Stimulated activated effector memory CD8-positive, alpha-beta T cell treated with anti-CD3 and anti-CD28 coated beads, Interleukin-12 subunit alpha, Interleukin-12 subunit beta, amount 100 ng/mL, for 72 hours (primary cell): ENCODE data around the gene COG6.
A peak's percentile ranks its signal among the peaks of the same experiment; 100 is the strongest.

Source experiments
- ATAC-seq: fragments of 150-1000 bp; cut with Tn5 transposase; 2 replicates; pipeline ENCODE4 v1.10.0; 2021
- DNase-seq, 2 donors: peaks; one replicate each; pipeline ENCODE4 v3.0.0; 2021 to 2022; ENCODE audit warnings: low spot score in 2 of 2
- H3K27ac Mint-ChIP-seq: one replicate; pipeline ENCODE4 v1.8.0; 2022; ENCODE audit warnings: mild to moderate bottlenecking, mixed read lengths
- H3K36me3 Mint-ChIP-seq: one replicate; pipeline ENCODE4 v1.8.0; 2022; ENCODE audit warnings: mild to moderate bottlenecking, mixed read lengths
- H3K4me1 Mint-ChIP-seq: one replicate; pipeline ENCODE4 v1.8.0; 2022; ENCODE audit warnings: mixed read lengths
- H3K4me3 Mint-ChIP-seq: one replicate; pipeline ENCODE4 v1.8.0; 2022; ENCODE audit warnings: mild to moderate bottlenecking, mixed read lengths
- H3K9me3 Mint-ChIP-seq: one replicate; pipeline ENCODE4 v1.8.0; 2022; ENCODE audit warnings: mixed read lengths

The COG6 gene

GRCh38 chr13:39663508-39663907, 8.0 kb downstream of the COG6 start:
- no peak for DNase-seq
- H3K4me3 Mint-ChIP-seq: no peak overlapping the region
- no peaks in the 10 kb centered on the region for H3K9me3 Mint-ChIP-seq
- ATAC-seq: no peak
- H3K36me3 Mint-ChIP-seq: peaks cover 50% of the 10 kb centered on the region
- no peak overlapping the region for H3K27ac Mint-ChIP-seq
- H3K4me1 Mint-ChIP-seq: peaks cover 3% of the 10 kb centered on the region

- peaks cover 50% of the 10 kb centered on the region for H3K36me3 Mint-ChIP-seq
- no peak overlapping the region for H3K27ac Mint-ChIP-seq
- ATAC-seq (no peak), DNase-seq (no peak)
- H3K4me3 Mint-ChIP-seq: no peak overlapping the region
- no peaks in the 10 kb centered on the region for H3K9me3 Mint-ChIP-seq
- H3K4me1 Mint-ChIP-seq: no peaks in the 10 kb centered on the region
Measured at GRCh38 chr13:39663958-39664357, 8.5 kb downstream of the COG6 start.

GRCh38 chr13:39665763-39666162, 10.3 kb downstream of the COG6 start:
- Mint-ChIP-seq H3K36me3 (peaks cover 41% of the 10 kb centered on the region), H3K4me1 (no peaks in the 10 kb centered on the region), H3K4me3 (no peak overlapping the region), H3K27ac (no peak overlapping the region), H3K9me3 (no peaks in the 10 kb centered on the region)
- ATAC-seq: no peak
- no peak for DNase-seq

GRCh38 chr13:39670445-39670844, 15.0 kb downstream of the COG6 start:
- DNase-seq (no peak), ATAC-seq (no peak)
- Mint-ChIP-seq H3K9me3 (no peaks in the 10 kb centered on the region), H3K27ac (no peak overlapping the region), H3K4me1 (no peaks in the 10 kb centered on the region), H3K36me3 (peaks cover 20% of the 10 kb centered on the region), H3K4me3 (no peak overlapping the region)

DNA sequence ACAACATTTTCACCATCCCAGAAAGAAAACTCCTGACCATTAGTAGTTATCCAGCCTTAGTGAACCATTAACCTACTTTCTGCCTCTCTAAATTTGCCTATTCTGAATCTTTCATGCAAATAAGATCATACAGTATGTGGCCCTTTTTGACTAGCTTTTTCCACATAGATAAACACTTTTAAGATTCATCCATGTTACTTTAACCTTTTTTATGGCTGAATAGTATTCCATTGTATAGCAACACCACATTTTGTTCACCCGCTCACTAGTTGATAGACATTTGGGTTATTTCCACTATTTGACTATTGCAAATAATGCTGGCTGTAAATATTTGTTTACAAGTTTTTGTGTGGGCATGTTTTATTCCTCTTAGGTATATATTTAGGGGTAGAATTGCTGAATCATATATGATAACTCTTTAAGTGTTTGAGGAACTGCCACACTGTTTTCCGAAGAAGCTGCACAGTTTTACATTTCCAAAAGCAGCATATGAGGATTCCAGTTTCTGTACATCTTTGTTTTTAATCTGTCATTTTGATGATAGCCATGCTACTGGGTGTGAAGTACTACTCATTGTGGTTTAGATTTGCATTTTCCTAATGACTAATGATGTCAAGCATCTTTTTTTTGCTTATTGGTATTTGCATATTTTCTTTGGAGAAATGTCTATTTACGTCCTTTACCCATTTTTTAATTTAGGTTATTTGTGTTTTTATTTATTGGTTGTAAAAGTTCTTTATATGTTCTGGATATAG, 17.1 kb downstream of the COG6 start:
- H3K36me3 Mint-ChIP-seq: peaks cover 20% of the 10 kb centered on the region
- ATAC-seq: peak; percentile 56
- no peak overlapping the region for H3K4me3 Mint-ChIP-seq
- H3K9me3 Mint-ChIP-seq: no peaks in the 10 kb centered on the region
- H3K4me1 Mint-ChIP-seq: no peaks in the 10 kb centered on the region
- no peak for DNase-seq
- no peak overlapping the region for H3K27ac Mint-ChIP-seq

DNA sequence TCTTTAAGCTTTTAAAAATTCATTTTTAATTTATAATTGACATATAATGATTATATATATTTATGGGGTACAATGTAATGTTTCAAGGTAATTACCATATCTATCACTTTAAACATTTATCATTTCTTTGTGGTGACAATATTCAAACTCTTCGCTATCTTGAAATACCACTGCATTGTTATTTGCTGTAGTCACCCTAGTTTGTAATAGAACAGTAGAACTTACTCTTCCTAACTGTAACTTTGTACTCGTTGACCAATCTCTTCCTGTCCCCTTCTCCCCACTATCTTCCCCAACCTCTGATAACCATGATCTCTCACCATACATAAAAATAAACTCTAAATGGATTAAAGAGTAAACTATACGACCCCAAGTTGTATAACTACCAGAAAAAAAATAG, 20.4 kb downstream of the COG6 start:
- no peaks in the 10 kb centered on the region for H3K9me3 Mint-ChIP-seq
- no peak for DNase-seq
- H3K27ac Mint-ChIP-seq: no peak overlapping the region
- peaks cover 42% of the 10 kb centered on the region for H3K36me3 Mint-ChIP-seq
- no peaks in the 10 kb centered on the region for H3K4me1 Mint-ChIP-seq
- no peak for ATAC-seq
- no peak overlapping the region for H3K4me3 Mint-ChIP-seq

DNA sequence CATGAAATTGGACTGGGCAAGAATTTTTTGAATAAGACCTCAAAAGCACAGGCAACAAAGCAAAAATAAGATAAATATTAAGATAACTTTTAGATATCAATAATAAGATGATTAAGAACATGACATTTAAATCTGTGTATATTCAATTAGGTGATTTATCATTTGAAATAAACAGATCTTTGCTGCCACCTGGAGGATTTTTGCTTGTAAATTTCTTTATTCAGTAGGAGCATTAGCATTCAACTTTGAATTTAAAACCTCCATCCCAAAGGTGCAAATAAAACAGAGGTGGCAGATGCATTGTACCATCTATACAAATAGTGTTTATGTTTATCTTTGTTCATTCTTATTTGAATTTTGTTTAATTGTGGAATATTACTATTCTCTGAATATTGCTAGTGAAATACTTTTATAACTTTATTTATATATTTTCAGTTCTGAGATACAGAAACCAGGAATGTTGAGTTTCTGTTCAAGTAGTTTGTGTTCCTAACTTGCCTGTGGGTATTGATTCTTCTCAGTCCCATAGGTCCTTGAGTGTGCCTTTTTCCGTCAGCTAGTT, 20.9 kb downstream of the COG6 start:
- Mint-ChIP-seq H3K4me3 (no peak overlapping the region), H3K36me3 (peaks cover 42% of the 10 kb centered on the region), H3K27ac (no peak overlapping the region), H3K4me1 (no peaks in the 10 kb centered on the region), H3K9me3 (no peaks in the 10 kb centered on the region)
- no peak for DNase-seq
- ATAC-seq: no peak

DNA sequence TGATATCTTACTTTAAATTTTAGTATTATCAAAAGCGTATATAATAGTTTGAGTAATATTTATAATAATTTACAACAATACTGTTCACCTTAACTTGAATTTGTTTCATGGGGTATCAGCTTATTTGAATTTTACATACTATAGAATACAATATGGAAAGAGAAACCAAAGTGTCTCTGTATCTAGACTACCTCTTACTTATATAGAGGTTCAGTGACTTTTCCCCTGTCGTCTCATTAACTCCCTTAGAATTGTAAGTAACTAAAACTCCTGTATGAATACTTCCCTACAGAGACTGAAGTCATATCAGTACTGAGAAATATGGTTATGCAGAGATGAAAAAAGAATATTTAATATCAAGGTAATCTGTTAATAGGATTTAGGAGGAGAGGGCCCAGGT, 26.8 kb downstream of the COG6 start:
- Mint-ChIP-seq H3K9me3 (no peaks in the 10 kb centered on the region), H3K36me3 (peaks cover 46% of the 10 kb centered on the region), H3K4me1 (peaks cover 4% of the 10 kb centered on the region), H3K27ac (peak overlapping the region; percentile 36), H3K4me3 (no peak overlapping the region)
- ATAC-seq (no peak), DNase-seq (no peak)

DNA sequence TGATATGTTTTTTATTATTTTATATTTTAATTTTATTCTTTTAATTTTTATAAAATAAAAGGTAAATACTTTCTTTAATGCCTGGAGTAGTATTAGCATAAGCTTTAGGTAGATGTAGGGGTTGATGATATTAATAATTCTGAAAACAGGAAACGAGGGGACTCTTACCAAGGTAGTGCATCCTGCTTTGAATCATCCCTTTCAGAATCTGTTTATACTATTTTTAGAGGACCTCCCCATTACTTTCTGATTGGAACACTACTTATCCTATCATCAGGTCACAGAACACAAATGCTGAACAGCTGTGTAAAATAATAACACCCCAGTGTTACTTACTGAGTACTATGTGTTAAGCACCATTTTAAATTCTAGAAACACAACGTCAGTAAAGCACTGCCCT, 27.3 kb downstream of the COG6 start:
- Mint-ChIP-seq H3K4me1 (peaks cover 7% of the 10 kb centered on the region), H3K4me3 (no peak overlapping the region), H3K27ac (peak overlapping the region; percentile 36), H3K9me3 (no peaks in the 10 kb centered on the region), H3K36me3 (peaks cover 42% of the 10 kb centered on the region)
- ATAC-seq (peak; percentile 61), DNase-seq (no peak)

DNA sequence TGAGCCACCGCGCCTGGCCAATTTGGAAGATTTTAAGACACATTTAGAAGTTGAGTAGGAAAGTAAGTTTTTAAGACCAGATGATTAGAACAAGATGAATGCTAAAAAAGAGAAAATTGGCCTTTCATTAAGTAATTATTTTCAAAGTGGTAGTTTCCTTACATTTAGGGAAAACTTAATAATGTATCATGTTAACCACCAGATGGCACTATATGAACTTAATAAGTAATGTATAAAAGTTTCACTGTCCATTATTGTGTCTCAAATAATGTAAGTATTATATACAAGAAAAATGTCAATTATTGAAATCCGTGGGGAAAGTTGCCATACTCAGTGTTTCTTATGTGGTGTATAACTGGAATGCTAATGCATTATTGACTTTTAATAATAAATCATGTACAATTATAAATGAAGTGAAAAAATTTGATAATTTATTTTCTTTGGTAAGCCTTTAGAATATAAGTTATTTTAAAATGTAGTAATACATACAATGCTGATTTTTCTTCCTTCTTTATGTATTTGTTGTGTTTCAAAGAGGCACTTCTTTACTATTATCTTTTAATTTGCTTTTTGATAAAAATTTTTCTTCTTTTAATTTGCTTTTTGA, 29.2 kb downstream of the COG6 start:
- H3K9me3 Mint-ChIP-seq: no peaks in the 10 kb centered on the region
- ATAC-seq (no peak), DNase-seq (no peak)
- H3K36me3 Mint-ChIP-seq: peaks cover 24% of the 10 kb centered on the region
- no peak overlapping the region for H3K27ac Mint-ChIP-seq
- no peak overlapping the region for H3K4me3 Mint-ChIP-seq
- peaks cover 19% of the 10 kb centered on the region for H3K4me1 Mint-ChIP-seq

- no peaks in the 10 kb centered on the region for H3K9me3 Mint-ChIP-seq
- ATAC-seq (no peak), DNase-seq (no peak)
- H3K4me3 Mint-ChIP-seq: no peak overlapping the region
- peaks cover 19% of the 10 kb centered on the region for H3K4me1 Mint-ChIP-seq
- H3K27ac Mint-ChIP-seq: no peak overlapping the region
- peaks cover 14% of the 10 kb centered on the region for H3K36me3 Mint-ChIP-seq
Measured at GRCh38 chr13:39685652-39686051, 30.2 kb downstream of the COG6 start.

- H3K4me3 Mint-ChIP-seq: peak overlapping the region; percentile 2
- ATAC-seq (no peak), DNase-seq (no peak)
- no peaks in the 10 kb centered on the region for H3K9me3 Mint-ChIP-seq
- H3K4me1 Mint-ChIP-seq: peaks cover 15% of the 10 kb centered on the region
- H3K27ac Mint-ChIP-seq: peak overlapping the region; percentile 71
- peaks cover under 1% of the 10 kb centered on the region for H3K36me3 Mint-ChIP-seq
Measured at GRCh38 chr13:39688278-39688677, 32.8 kb downstream of the COG6 start.

DNA sequence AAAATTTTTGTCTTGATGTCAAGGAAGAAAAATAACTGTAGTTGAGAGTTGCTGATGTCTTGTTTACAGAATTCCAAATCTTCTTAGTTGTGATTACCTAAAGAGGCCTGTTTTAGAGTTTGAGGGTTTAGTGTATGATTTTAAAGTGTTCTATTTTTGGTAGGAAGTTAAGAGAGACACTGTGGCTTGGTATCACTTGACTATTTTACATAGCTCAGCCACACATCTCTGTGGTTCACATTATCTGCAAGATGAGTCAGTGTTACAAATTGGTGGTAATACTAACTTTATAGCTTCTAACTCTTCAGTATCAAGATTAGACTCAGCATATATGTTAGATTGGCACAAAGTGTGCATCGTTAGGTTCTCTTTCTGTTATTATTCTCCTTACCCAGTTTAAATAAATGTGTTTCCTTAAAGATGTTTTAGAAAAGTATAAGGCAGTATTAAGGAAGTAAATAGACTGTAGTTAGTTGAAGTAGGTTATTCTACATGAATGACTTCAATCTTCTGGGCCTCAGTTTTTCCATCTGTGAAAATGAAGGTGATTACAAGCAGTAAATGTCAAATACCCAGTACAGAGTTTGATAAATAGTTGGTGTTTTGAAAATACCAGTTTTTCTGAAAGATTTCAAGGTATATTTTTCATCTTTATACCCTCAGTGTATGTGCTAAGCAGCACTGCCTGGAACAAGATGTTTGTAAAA, 33.4 kb downstream of the COG6 start:
- ATAC-seq (peak; percentile 99), DNase-seq (no peak)
- peak overlapping the region; percentile 2 for H3K4me3 Mint-ChIP-seq
- peak overlapping the region; percentile 71 for H3K27ac Mint-ChIP-seq
- no peaks in the 10 kb centered on the region for H3K9me3 Mint-ChIP-seq
- H3K36me3 Mint-ChIP-seq: no peaks in the 10 kb centered on the region
- peaks cover 15% of the 10 kb centered on the region for H3K4me1 Mint-ChIP-seq

GRCh38 chr13:39692660-39693438, 37.4 kb downstream of the COG6 start:
- no peak overlapping the region for H3K27ac Mint-ChIP-seq
- H3K36me3 Mint-ChIP-seq: no peaks in the 10 kb centered on the region
- H3K4me3 Mint-ChIP-seq: no peak overlapping the region
- no peaks in the 10 kb centered on the region for H3K9me3 Mint-ChIP-seq
- H3K4me1 Mint-ChIP-seq: peaks cover 12% of the 10 kb centered on the region
- no peak for DNase-seq
- ATAC-seq: no peak

DNA sequence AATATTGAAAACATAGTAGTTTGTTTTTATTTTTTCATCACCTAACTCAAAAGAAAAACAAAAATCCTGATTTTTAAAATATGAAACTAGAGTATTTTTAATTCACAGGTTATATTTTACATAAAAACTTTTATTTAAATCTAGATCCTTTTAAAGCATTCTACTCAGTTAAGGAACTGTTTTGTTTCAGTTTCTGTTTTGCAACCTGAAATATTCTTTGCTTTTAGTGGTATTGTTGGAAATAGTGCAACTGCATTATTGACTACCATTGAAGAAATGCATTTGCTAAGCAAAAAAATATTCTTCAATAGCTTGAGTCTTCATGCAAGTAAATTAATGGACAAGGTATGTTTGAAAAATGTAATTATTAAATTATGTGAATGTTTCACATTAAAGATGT, 43.8 kb downstream of the COG6 start:
- DNase-seq: no peak
- no peaks in the 10 kb centered on the region for H3K36me3 Mint-ChIP-seq
- no peaks in the 10 kb centered on the region for H3K9me3 Mint-ChIP-seq
- no peak for ATAC-seq
- no peak overlapping the region for H3K27ac Mint-ChIP-seq
- H3K4me1 Mint-ChIP-seq: peaks cover 7% of the 10 kb centered on the region
- no peak overlapping the region for H3K4me3 Mint-ChIP-seq
